GM12892 (cell line): Measurements from ENCODE around the gene NPAS1. TPM values are rescaled to one million over a fixed set of nuclear protein-coding genes. Genes with fewer than 3 reads are reported as not detected.

ENCODE experiments used
- DNase-seq: peaks from one replicate; pipeline ENCODE4 v3.0.0; 2011; ENCODE audit not compliant: insufficient read length
- FAIRE-seq: peaks from 2 replicates; lab custom pipeline; 2011; peaks lifted over from hg19 to GRCh38; lab: Jason Lieb, UNC
- POLR2A ChIP-seq: IDR thresholded peaks from 2 replicates; pipeline ENCODE4 v1.6.1; 2011; ENCODE audit warnings: low read depth, low read length, control low read depth
- POLR2AphosphoS5 ChIP-seq: IDR thresholded peaks from 2 replicates; pipeline ENCODE4 v1.6.1; 2011; ENCODE audit warnings: low read depth, low read length, control low read depth
- TAF1 ChIP-seq: IDR thresholded peaks from 2 replicates; pipeline ENCODE4 v1.6.1; 2011; ENCODE audit warnings: low read depth, mild to moderate bottlenecking, control low read depth, low read length, borderline replicate concordance
- polyA plus RNA-seq: library from polyadenylated mRNA; unstranded; fragments of >200 nt; gene quantifications from one replicate; pipeline ENCODE4 v1.2.1, GENCODE V29; 2012; ENCODE audit warnings: missing spikeins, inconsistent platforms; ENCODE audit not compliant: missing spikeins

The NPAS1 gene, protein sequence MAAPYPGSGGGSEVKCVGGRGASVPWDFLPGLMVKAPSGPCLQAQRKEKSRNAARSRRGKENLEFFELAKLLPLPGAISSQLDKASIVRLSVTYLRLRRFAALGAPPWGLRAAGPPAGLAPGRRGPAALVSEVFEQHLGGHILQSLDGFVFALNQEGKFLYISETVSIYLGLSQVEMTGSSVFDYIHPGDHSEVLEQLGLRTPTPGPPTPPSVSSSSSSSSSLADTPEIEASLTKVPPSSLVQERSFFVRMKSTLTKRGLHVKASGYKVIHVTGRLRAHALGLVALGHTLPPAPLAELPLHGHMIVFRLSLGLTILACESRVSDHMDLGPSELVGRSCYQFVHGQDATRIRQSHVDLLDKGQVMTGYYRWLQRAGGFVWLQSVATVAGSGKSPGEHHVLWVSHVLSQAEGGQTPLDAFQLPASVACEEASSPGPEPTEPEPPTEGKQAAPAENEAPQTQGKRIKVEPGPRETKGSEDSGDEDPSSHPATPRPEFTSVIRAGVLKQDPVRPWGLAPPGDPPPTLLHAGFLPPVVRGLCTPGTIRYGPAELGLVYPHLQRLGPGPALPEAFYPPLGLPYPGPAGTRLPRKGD
- polyA plus RNA-seq: not detected

DNA sequence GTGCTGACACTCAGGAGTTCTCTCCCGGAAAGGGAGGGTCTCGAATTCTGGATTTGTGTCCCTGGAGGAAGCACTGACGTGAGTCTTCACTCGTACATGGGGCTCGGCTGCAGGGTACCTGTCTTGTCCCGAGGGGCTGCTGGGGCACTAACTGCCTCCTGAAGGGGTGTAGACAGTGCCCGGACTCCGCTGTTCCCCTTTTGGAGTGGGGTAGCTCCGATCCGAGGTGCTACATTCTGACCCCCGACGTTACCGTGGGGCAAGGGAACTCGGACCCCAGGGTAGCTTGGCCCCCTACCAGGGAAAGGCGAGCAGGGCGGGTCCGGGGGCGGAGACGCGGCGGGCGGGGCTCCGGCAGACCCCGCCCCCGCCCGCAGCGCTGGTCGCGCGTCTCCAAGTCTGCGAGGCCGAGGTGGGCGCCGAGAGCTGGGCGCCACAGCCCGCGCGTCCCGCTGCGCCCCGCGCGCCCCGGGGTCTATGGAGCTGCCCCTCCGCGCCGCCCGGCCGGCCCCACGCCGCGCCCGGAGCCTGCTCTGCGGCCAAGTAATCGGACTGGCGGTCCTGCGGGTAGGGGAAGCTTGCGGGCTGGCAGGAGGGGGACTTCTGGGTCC lies at the start of gene NPAS1:
Gene NPAS1 (plus strand): TSS at position 407 of the 611 bp plus-strand sequence. CDS start 1,211 bp downstream, outside the sequence.
- FAIRE-seq: no peak
- no peak for DNase-seq
- no peak for TF ChIP-seq POLR2A
- no peak for TF ChIP-seq TAF1
- TF ChIP-seq POLR2AphosphoS5: no peak

- TF ChIP-seq TAF1: no peak
- TF ChIP-seq POLR2AphosphoS5: no peak
- TF ChIP-seq POLR2A: no peak
- DNase-seq (no peak), FAIRE-seq (no peak)
These were observed 48.8 kb upstream of the NPAS1 start for GRCh38 chr19:46970815-46971214.

GRCh38 chr19:46972311-46972710 lies 47.3 kb upstream of the NPAS1 start:
- TF ChIP-seq POLR2A (no peak), POLR2AphosphoS5 (no peak), TAF1 (no peak)
- no peak for FAIRE-seq
- DNase-seq: no peak

GRCh38 chr19:46974181-46974580 lies 45.5 kb upstream of the NPAS1 start:
- DNase-seq (no peak), FAIRE-seq (no peak)
- TF ChIP-seq POLR2A (no peak), TAF1 (no peak), POLR2AphosphoS5 (no peak)

DNA sequence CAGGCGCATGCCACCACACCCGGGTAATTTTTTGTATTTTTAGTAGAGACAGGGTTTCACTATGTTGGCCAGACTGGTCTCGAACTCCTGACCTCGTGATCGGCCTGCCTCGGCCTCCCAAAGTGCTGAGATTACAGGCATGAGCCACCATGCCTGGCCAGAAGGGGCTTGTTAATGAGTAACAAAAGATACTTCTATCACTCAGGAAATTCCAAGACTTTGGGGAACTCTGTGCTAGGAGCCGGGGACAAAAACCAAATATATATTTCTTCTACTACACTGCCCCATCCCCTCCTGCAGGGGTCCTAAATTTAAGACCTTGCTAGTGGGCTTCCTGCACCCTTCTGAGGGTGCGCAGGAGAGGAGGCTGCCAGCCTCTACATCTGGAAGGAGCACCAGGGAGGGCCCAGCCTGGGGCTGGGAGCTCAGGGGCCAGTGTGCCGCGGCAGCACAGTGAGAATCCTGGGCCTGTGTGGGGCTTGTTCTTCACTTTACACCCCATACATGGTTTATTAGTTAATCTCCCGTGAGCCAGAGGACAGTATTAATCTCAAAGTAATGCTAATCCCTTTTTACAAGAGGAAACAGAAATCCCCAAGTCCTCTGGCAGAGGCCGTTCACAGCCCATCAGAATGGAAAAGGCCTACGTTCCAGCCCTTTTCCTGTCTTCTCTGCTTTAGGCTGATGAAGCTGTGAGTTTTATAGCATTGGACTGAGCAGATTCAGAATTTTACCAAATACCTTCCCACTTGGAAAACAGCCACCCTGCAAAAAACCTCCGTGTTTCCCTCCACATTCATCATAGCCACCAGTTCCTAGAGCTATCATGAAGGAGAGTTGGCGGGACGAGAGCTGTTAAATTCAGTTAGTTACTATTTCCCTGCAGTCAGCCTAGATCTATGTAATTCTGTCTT lies 44.4 kb upstream of the NPAS1 start:
- no peak for FAIRE-seq
- no peak for DNase-seq

DNA sequence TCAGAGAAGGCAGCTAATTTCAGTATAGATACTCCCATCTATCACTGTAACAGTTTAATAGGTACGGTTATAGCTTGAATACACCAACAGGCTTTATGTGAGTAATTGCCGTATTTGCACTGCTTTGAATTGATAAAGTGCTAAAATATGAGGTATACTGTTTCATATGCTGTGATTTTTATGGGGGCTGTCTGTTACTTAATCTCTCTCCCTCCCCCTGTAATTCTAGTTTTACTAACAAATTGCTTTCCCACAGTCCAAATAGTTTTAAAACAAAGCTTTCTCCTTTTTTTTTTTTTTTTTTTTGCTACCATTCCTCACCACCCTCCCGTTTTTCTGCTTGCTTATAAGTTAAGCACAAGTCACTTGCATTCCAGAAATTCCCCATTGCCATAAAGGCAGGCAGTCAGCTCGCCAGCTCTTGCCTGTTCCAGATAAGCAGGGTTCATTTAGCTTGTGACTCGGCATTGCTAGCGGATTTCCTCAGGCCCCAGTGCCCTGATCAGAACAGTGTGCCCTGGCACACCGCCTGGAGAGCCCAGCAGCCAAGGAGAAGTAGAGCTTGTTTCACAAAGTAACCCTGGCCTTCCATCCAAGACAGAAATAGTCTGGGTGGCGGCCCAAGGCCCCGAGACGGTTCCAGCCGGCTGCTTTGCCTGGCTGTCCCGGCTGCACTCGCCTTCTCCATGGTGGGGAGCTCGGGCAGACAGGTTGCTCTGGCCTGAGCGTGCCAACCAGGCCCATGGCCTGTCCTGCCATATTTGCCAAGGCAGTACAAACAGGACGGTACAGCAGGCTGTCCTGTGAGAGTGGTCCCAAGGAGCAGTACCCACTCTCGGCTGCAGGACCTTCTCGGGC lies 43.5 kb upstream of the NPAS1 start:
- TF ChIP-seq POLR2A (no peak), TAF1 (no peak), POLR2AphosphoS5 (no peak)
- no peak for FAIRE-seq
- no peak for DNase-seq

More for the DNA sequence above, 44.4 kb upstream of the NPAS1 start:
- TF ChIP-seq TAF1 (no peak), POLR2AphosphoS5 (no peak), POLR2A (no peak)

DNA sequence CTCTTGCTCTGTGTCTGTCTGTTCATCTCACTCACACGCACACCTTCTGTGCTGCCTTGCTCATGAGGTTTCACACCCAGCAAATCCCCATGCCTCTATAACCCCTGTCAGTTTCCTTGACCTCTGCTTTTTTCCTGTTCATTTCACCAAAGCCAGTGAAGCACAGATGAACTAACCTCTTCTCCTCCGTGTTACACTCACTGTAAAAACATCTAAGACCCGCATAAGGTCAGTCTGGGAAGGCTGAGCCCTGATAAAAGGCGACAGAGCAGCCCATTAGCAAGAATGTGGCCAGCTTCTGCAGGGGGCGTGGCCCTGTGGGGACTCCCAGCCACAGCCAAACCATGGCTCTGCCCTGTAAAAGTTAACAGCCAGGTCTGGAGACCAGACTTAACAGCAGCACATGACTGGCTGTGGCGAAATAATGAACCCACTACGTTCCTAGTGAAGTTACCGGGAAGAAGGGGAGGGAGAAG lies 42.8 kb upstream of the NPAS1 start:
- no peak for DNase-seq
- TF ChIP-seq POLR2AphosphoS5 (no peak), TAF1 (no peak), POLR2A (no peak)
- no peak for FAIRE-seq

DNA sequence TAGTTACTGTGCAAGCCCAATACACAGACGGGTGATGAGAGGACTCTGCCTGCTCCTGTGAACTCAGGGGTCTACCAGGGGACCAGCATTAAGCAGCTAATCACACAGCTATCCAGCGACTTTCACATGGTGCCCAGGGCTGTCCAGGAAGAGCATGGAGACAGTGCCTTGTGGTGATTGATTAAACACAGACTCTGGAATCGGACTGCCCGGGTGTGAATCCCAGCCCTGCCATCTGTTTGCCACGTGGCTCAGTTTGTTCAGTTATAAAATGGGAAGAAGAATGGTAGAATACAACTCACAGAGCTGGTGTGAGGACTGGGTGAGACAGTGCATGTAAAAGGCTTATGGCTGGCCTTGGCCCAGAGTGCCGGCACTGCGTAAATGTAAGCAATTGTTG lies 42.1 kb upstream of the NPAS1 start:
- no peak for FAIRE-seq
- TF ChIP-seq POLR2A: no peak
- TF ChIP-seq POLR2AphosphoS5: no peak
- TF ChIP-seq TAF1: no peak
- no peak for DNase-seq

GRCh38 chr19:46978171-46978869 lies 41.3 kb upstream of the NPAS1 start:
- no peak for FAIRE-seq
- no peak for DNase-seq
- no peak for TF ChIP-seq POLR2A
- TF ChIP-seq TAF1: no peak
- no peak for TF ChIP-seq POLR2AphosphoS5
